H9 (cell line): ENCODE data around the gene AHDC1. TPM values are rescaled to one million over a fixed set of nuclear protein-coding genes. Genes with fewer than 3 reads are reported as not detected.
A peak's percentile ranks its signal among the peaks of the same experiment; 100 is the strongest.

Experiments
- DNase-seq: peaks from one replicate; pipeline ENCODE4 v3.0.0-alpha.2; 2017
- H2AFZ ChIP-seq: one replicate; pipeline ENCODE4 v1.6.1; 2013; ENCODE audit warnings: mild to moderate bottlenecking, low read length, control low read depth, moderate library complexity
- H2AK5ac ChIP-seq: 2 replicates; pipeline ENCODE4 v1.6.1; 2013; ENCODE audit warnings: low read length, control low read depth, mixed read lengths; ENCODE audit not compliant: insufficient read length
- H2BK120ac ChIP-seq: one replicate; pipeline ENCODE4 v1.6.1; 2013; ENCODE audit warnings: low read depth, mild to moderate bottlenecking, low read length, control low read depth, inconsistent platforms; ENCODE audit not compliant: poor library complexity, severe bottlenecking
- H2BK12ac ChIP-seq: 2 replicates; pipeline ENCODE4 v1.6.1; 2013; ENCODE audit warnings: low read length, control low read depth, mixed read lengths, low read depth; ENCODE audit not compliant: insufficient read length
- H2BK15ac ChIP-seq: 2 replicates; pipeline ENCODE4 v1.6.1; 2013; ENCODE audit warnings: low read depth, low read length, control low read depth
- H2BK20ac ChIP-seq: one replicate; pipeline ENCODE4 v1.6.1; 2013; ENCODE audit warnings: low read depth, mild to moderate bottlenecking, low read length, control low read depth, inconsistent platforms; ENCODE audit not compliant: poor library complexity, severe bottlenecking
- H2BK5ac ChIP-seq: 2 replicates; pipeline ENCODE4 v1.6.1; 2013; ENCODE audit warnings: low read length, control low read depth, mixed read lengths; ENCODE audit not compliant: insufficient read length
- H3K14ac ChIP-seq: 2 replicates; pipeline ENCODE4 v1.6.1; 2013; ENCODE audit warnings: low read length, control low read depth; ENCODE audit not compliant: insufficient read depth
- H3K18ac ChIP-seq: 2 replicates; pipeline ENCODE4 v1.6.1; 2013; ENCODE audit warnings: low read depth, mild to moderate bottlenecking, mixed read lengths, low read length, control low read depth; ENCODE audit not compliant: insufficient read length
- H3K23ac ChIP-seq: 2 replicates; pipeline ENCODE4 v1.6.1; 2013; ENCODE audit warnings: low read length, control low read depth, mixed read lengths, low read depth; ENCODE audit not compliant: insufficient read length
- H3K23me2 ChIP-seq: 2 replicates; pipeline ENCODE4 v1.6.1; 2013; ENCODE audit warnings: low read depth, mild to moderate bottlenecking, mixed read lengths, low read length, control low read depth; ENCODE audit not compliant: insufficient read length, poor library complexity, severe bottlenecking
- H3K27ac ChIP-seq: 2 replicates; pipeline ENCODE4 v1.5.1; 2013; ENCODE audit warnings: low read length, control low read depth, mixed read lengths, low read depth; ENCODE audit not compliant: insufficient read length
- H3K27me3 ChIP-seq: 2 replicates; pipeline ENCODE4 v1.6.1; 2013; ENCODE audit warnings: low read length, control low read depth, inconsistent platforms; ENCODE audit not compliant: insufficient read depth
- H3K4ac ChIP-seq: 2 replicates; pipeline ENCODE4 v1.6.1; 2013; ENCODE audit warnings: low read depth, mild to moderate bottlenecking, control low read depth, inconsistent platforms, low read length, moderate library complexity
- H3K4me1 ChIP-seq: 2 replicates; pipeline ENCODE4 v1.6.1; 2013; ENCODE audit warnings: low read length, control low read depth, inconsistent platforms; ENCODE audit not compliant: insufficient read depth
- H3K4me2 ChIP-seq: 2 replicates; pipeline ENCODE4 v1.6.1; 2013; ENCODE audit warnings: low read length, control low read depth, mixed read lengths; ENCODE audit not compliant: insufficient read length, insufficient read depth
- H3K56ac ChIP-seq: 2 replicates; pipeline ENCODE4 v1.6.1; 2013; ENCODE audit warnings: low read depth, mild to moderate bottlenecking, mixed read lengths, low read length, control low read depth; ENCODE audit not compliant: insufficient read length
- H3K79me1 ChIP-seq: 2 replicates; pipeline ENCODE4 v1.6.1; 2013; ENCODE audit warnings: low read depth, mild to moderate bottlenecking, moderate library complexity, low read length, control low read depth, inconsistent platforms; ENCODE audit not compliant: insufficient read depth, poor library complexity, severe bottlenecking
- H3K79me2 ChIP-seq: 2 replicates; pipeline ENCODE4 v1.6.1; 2013; ENCODE audit warnings: low read length, control low read depth, inconsistent platforms; ENCODE audit not compliant: insufficient read depth
- H3K9ac ChIP-seq: 2 replicates; pipeline ENCODE4 v1.6.1; 2013; ENCODE audit warnings: low read length, control low read depth, mixed read lengths; ENCODE audit not compliant: insufficient read length; ENCODE audit errors: extremely low read depth
- H3K9me3 ChIP-seq: one replicate; pipeline ENCODE4 v1.6.1; 2013; ENCODE audit warnings: low read depth, low read length, inconsistent platforms; ENCODE audit not compliant: control insufficient read depth
- H3T11ph ChIP-seq: one replicate; pipeline ENCODE4 v1.6.1; 2013; ENCODE audit warnings: mild to moderate bottlenecking, low read length, control low read depth, inconsistent platforms
- H4K20me1 ChIP-seq: one replicate; pipeline ENCODE4 v1.6.1; 2013; ENCODE audit not compliant: control insufficient read depth, insufficient read length, insufficient read depth
- H4K5ac ChIP-seq: 2 replicates; pipeline ENCODE4 v1.6.1; 2013; ENCODE audit warnings: low read depth, mild to moderate bottlenecking, mixed read lengths, low read length, control low read depth; ENCODE audit not compliant: insufficient read length
- H4K8ac ChIP-seq: replicated peaks from 2 replicates; pipeline ENCODE4 v1.6.1; 2013; ENCODE audit warnings: low read length, control low read depth, mixed read lengths, low read depth; ENCODE audit not compliant: insufficient read length
- H4K91ac ChIP-seq: 2 replicates; pipeline ENCODE4 v1.6.1; 2013; ENCODE audit warnings: low read depth, mild to moderate bottlenecking, moderate library complexity, mixed read lengths, low read length, control low read depth; ENCODE audit not compliant: insufficient read length
- H3K27ac Mint-ChIP-seq, 3 experiments: 2 replicates in 2 of 3; 3 replicates in 1 of 3; pipeline ENCODE4 v1.8.0; 2020 to 2021; ENCODE audit warnings: mixed read lengths in 3 of 3, mild to moderate bottlenecking in 1 of 3, moderate library complexity in 1 of 3
- H3K27me3 Mint-ChIP-seq: 2 replicates; pipeline ENCODE4 v1.8.0; 2021; ENCODE audit warnings: low read depth, mild to moderate bottlenecking, moderate library complexity, mixed read lengths
- H3K36me3 Mint-ChIP-seq, 3 experiments: 2 replicates in 2 of 3; 3 replicates in 1 of 3; pipeline ENCODE4 v1.8.0; 2020 to 2021; ENCODE audit warnings: low read depth in 3 of 3, mixed read lengths in 3 of 3; ENCODE audit not compliant: insufficient read depth in 1 of 3
- H3K4me1 Mint-ChIP-seq, 2 experiments: 2 replicates each; pipeline ENCODE4 v1.8.0; 2020; ENCODE audit warnings: mixed read lengths in 2 of 2
- H3K4me3 Mint-ChIP-seq, 2 experiments: 2 replicates in 1 of 2; 3 replicates in 1 of 2; pipeline ENCODE4 v1.8.0; 2020 to 2021; ENCODE audit warnings: mild to moderate bottlenecking in 2 of 2, mixed read lengths in 2 of 2, moderate library complexity in 1 of 2
- H3K9me3 Mint-ChIP-seq, 2 experiments: 2 replicates in 1 of 2; 3 replicates in 1 of 2; pipeline ENCODE4 v1.8.0; 2020; ENCODE audit warnings: mild to moderate bottlenecking in 2 of 2, mixed read lengths in 2 of 2, moderate library complexity in 1 of 2
- WGBS: extraction: QIAGEN DNeasy Blood & Tissue Kit; methylation state at CpG from one replicate; pipeline ENCODE4 v1.1.7; 2013; ENCODE audit warnings: missing lambda C conversion rate, low lambda C conversion rate, mixed read lengths; ENCODE audit not compliant: insufficient read length; ENCODE audit errors: extremely low coverage; 5-methylcytosine and 5-hydroxymethylcytosine counted together
- total RNA-seq: library from RNA; stranded (reverse); gene quantifications from 2 replicates; pipeline ENCODE4 v1.2.1, GENCODE V29; 2021
- TF ChIP-seq, protein P1 (sequence below): fragments of 200-600 bp; sonication (generic); conservative IDR thresholded peaks from 3 replicates; pipeline ENCODE4 v1.8.0; 2021; ENCODE audit warnings: antibody characterized with exemption, mild to moderate bottlenecking

AHDC1 gene
- total RNA-seq, 1 experiment from 2014 or later, result 29.4 TPM

DNA sequence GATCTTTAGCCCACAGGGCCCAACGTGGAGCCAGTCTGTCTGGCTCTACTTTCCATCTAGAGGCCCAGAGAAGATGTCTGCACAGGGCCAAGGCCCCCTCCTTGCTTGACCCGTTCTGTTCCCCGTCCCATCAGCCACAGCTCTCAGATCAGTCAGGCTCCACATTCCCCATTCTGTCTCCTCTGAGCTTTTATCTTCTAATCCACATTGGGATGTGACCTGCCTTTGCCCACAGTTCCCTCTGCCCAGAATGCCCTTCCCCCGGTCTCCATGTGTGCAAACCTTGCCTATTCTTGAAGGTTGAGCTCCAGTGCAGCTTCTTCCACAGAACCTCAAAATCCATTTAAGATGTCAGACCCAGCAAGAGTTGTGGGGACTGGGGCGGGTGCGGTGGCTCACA, 60.7 kb downstream of the AHDC1 start:
- Histone ChIP-seq H2AFZ (no peak overlapping the region), H2BK20ac (no peak overlapping the region), H3K23ac (no peak overlapping the region), H3K9ac (no peak overlapping the region), H4K8ac (no peak overlapping the region), H4K91ac (no peak overlapping the region), H2BK15ac (no peak overlapping the region), H2BK12ac (no peak overlapping the region), H3K79me1 (no peaks in the 10 kb centered on the region), H4K20me1 (no peaks in the 10 kb centered on the region), H3K27me3 (no peaks in the 10 kb centered on the region), H3K27ac (no peak overlapping the region), H3K23me2 (no peaks in the 10 kb centered on the region), H3K14ac (no peak overlapping the region), H3K56ac (no peak overlapping the region), H2BK5ac (no peak overlapping the region), H2BK120ac (no peak overlapping the region), H3K9me3 (no peaks in the 10 kb centered on the region), H3K4ac (no peak overlapping the region), H3T11ph (no peak overlapping the region), H2AK5ac (no peak overlapping the region), H3K79me2 (no peaks in the 10 kb centered on the region), H3K4me1 (peaks cover 11% of the 10 kb centered on the region; the same call in 1 of the 2 replicates), H3K4me2 (no peak overlapping the region), H3K18ac (no peak overlapping the region), H4K5ac (no peak overlapping the region)
- TF ChIP-seq, protein P1, sequence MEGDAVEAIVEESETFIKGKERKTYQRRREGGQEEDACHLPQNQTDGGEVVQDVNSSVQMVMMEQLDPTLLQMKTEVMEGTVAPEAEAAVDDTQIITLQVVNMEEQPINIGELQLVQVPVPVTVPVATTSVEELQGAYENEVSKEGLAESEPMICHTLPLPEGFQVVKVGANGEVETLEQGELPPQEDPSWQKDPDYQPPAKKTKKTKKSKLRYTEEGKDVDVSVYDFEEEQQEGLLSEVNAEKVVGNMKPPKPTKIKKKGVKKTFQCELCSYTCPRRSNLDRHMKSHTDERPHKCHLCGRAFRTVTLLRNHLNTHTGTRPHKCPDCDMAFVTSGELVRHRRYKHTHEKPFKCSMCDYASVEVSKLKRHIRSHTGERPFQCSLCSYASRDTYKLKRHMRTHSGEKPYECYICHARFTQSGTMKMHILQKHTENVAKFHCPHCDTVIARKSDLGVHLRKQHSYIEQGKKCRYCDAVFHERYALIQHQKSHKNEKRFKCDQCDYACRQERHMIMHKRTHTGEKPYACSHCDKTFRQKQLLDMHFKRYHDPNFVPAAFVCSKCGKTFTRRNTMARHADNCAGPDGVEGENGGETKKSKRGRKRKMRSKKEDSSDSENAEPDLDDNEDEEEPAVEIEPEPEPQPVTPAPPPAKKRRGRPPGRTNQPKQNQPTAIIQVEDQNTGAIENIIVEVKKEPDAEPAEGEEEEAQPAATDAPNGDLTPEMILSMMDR, result no peak
- no peak overlapping the region for H3K4me3 Mint-ChIP-seq
- H3K4me1 Mint-ChIP-seq, result peaks cover 29 to 34% of the 10 kb centered on the region in 2 experiments
- no peaks in the 10 kb centered on the region for H3K9me3 Mint-ChIP-seq
- peaks cover 7 to 30% (median 24%) of the 10 kb centered on the region in 3 experiments; a peak in 6 of 7 replicates for H3K36me3 Mint-ChIP-seq
- no peak for DNase-seq
- WGBS, result no CpG with 5 or more reads among the region's 6 CpGs
- H3K27ac Mint-ChIP-seq, result peak overlapping the region; percentile 87; a peak in 5 of 7 replicates
- no peaks in the 10 kb centered on the region for H3K27me3 Mint-ChIP-seq
